ENCODE results near the gene TMEM178B. TPM values are rescaled to one million over a fixed set of nuclear protein-coding genes. Genes with fewer than 3 reads are reported as not detected.
A peak's percentile ranks its signal among the peaks of the same experiment; 100 is the strongest.

The TMEM178B gene
- total RNA-seq, 3 donors from 2014 or later (not counting 1 experiment from before 2014, with no cell fraction given): not detected

DNA sequence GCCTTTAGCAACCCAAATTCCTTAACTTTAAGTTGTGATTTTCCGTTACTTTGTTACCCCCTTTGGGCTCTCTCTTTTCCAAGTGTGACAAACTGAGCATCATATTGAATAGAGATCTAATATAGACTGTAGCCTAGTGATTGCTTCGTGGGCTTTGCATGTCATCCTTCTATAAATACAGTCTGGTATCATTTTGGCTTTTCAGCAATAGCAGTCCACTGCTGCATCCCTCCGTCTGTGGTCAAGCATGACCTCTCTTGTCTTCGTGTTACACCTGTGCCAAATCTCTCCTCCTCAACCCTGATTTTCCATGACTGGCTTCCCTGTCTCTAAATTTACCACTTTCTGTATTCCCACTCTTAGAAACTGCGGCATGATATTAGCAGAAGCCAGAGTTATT lies 423.5 kb downstream of the TMEM178B start:
- no peaks in the 10 kb centered on the region for H3K4me1 ChIP-seq (ENCODE audit: control insufficient read depth, insufficient read depth, low read length)
- intact Hi-C loops (cut with micrococcal nuclease): no loop called here
- no peaks in the 10 kb centered on the region for H3K36me3 ChIP-seq (ENCODE audit: control insufficient read depth, insufficient read depth, low read length)
- no peak overlapping the region for H3K4me3 Mint-ChIP-seq
- peaks cover 7% of the 10 kb centered on the region for H3K27me3 ChIP-seq (ENCODE audit: control insufficient read depth, insufficient read depth, low read length)
- peaks cover 29 to 56% of the 10 kb centered on the region in 2 donors for H3K27me3 Mint-ChIP-seq (ENCODE audit: low read depth in 2 of 2)
- no peaks in the 10 kb centered on the region for H3K4me1 Mint-ChIP-seq
- H3K27ac Mint-ChIP-seq: no peak overlapping the region
- H3K9me3 Mint-ChIP-seq: no peaks in the 10 kb centered on the region
- H3K36me3 Mint-ChIP-seq: no peaks in the 10 kb centered on the region
- H3K9me3 ChIP-seq (ENCODE audit: control insufficient read depth, insufficient read depth, low read length): no peaks in the 10 kb centered on the region
- ATAC-seq: no peak
- H3K27ac ChIP-seq (ENCODE audit: low read length): no peak overlapping the region
- DNase-seq: no peak
- TF ChIP-seq, protein P1, sequence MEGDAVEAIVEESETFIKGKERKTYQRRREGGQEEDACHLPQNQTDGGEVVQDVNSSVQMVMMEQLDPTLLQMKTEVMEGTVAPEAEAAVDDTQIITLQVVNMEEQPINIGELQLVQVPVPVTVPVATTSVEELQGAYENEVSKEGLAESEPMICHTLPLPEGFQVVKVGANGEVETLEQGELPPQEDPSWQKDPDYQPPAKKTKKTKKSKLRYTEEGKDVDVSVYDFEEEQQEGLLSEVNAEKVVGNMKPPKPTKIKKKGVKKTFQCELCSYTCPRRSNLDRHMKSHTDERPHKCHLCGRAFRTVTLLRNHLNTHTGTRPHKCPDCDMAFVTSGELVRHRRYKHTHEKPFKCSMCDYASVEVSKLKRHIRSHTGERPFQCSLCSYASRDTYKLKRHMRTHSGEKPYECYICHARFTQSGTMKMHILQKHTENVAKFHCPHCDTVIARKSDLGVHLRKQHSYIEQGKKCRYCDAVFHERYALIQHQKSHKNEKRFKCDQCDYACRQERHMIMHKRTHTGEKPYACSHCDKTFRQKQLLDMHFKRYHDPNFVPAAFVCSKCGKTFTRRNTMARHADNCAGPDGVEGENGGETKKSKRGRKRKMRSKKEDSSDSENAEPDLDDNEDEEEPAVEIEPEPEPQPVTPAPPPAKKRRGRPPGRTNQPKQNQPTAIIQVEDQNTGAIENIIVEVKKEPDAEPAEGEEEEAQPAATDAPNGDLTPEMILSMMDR (IDR thresholded peaks at IDR 0.05): no peak
- H3K4me3 ChIP-seq (ENCODE audit: low read length): no peak overlapping the region
- WGBS (ENCODE audit: insufficient coverage): 82% methylated on average over 5 of the region's 5 CpGs

DNA sequence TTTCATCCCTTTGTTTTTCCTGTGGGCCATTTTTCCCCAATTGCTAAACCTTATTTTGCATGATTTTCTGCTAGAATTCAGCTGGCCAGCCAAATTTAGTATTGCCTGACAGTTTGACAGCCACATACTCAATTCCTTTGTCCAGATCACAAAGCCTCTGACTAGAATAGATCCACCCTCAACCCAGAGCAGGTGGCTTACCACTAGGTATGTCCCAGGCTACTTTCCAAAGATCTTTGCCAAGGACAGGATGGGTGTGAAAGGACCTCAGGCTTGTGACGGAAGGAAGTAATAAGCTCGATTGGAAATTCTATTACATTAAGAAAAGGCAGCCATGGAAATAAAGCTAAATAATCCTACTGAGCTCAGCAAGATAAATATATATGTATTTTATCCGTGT lies 426.7 kb downstream of the TMEM178B start:
- intact Hi-C loops (cut with micrococcal nuclease): no loop called here
- peaks cover 24 to 46% of the 10 kb centered on the region in 2 donors for H3K27me3 Mint-ChIP-seq (ENCODE audit: low read depth in 2 of 2)

DNA sequence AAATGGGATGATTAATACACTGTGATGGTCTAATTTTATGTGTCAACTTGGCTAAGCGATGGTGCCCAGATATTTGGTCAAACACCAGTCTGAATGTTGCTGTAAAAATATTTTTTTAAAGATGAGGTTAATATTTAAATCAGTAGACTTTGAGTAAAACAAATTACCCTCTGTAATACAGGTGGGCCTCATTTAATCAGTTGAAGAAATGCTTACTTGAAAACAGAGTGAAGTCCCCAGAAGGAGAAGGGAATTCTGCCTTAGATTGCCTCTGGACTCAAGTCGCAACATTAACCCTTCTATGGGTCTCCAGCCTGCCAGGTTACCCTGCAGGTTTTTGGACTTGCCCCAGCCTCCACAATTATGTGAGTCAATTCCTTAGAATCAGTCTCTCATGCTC lies 427.6 kb downstream of the TMEM178B start:
- no peaks in the 10 kb centered on the region for H3K4me1 ChIP-seq (ENCODE audit: control insufficient read depth, insufficient read depth, low read length)
- Mint-ChIP-seq H3K4me1 (no peaks in the 10 kb centered on the region), H3K9me3 (no peaks in the 10 kb centered on the region), H3K36me3 (no peaks in the 10 kb centered on the region), H3K27ac (no peak overlapping the region), H3K27me3 (ENCODE audit: low read depth in 2 of 2) (peaks cover 24 to 43% of the 10 kb centered on the region in 2 donors), H3K4me3 (no peak overlapping the region)
- DNase-seq (no peak), ATAC-seq (no peak)
- WGBS (ENCODE audit: insufficient coverage): 60% methylated on average over 1 of the region's 2 CpGs
- TF ChIP-seq, protein P1 (IDR thresholded peaks at IDR 0.05): no peak
- peaks cover 7% of the 10 kb centered on the region for H3K27me3 ChIP-seq (ENCODE audit: control insufficient read depth, insufficient read depth, low read length)
- intact Hi-C loops (cut with micrococcal nuclease): no loop called here
- H3K9me3 ChIP-seq (ENCODE audit: control insufficient read depth, insufficient read depth, low read length): no peaks in the 10 kb centered on the region
- H3K36me3 ChIP-seq (ENCODE audit: control insufficient read depth, insufficient read depth, low read length): no peaks in the 10 kb centered on the region
- no peak overlapping the region for H3K4me3 ChIP-seq (ENCODE audit: low read length)
- no peak overlapping the region for H3K27ac ChIP-seq (ENCODE audit: low read length)

More for the DNA sequence above, 426.7 kb downstream of the TMEM178B start:
- no peak for DNase-seq
- TF ChIP-seq, protein P1 (IDR thresholded peaks at IDR 0.05): no peak
- Histone ChIP-seq H3K4me1 (ENCODE audit: control insufficient read depth, insufficient read depth, low read length) (no peaks in the 10 kb centered on the region), H3K27me3 (ENCODE audit: control insufficient read depth, insufficient read depth, low read length) (peaks cover 7% of the 10 kb centered on the region), H3K27ac (ENCODE audit: low read length) (no peak overlapping the region), H3K9me3 (ENCODE audit: control insufficient read depth, insufficient read depth, low read length) (no peaks in the 10 kb centered on the region), H3K4me3 (ENCODE audit: low read length) (no peak overlapping the region), H3K36me3 (ENCODE audit: control insufficient read depth, insufficient read depth, low read length) (no peaks in the 10 kb centered on the region)
- H3K9me3 Mint-ChIP-seq: no peaks in the 10 kb centered on the region
- 58% methylated on average over 2 of the region's 3 CpGs for WGBS (ENCODE audit: insufficient coverage)
- no peaks in the 10 kb centered on the region for H3K4me1 Mint-ChIP-seq
- no peak overlapping the region for H3K27ac Mint-ChIP-seq
- ATAC-seq: no peak
- no peaks in the 10 kb centered on the region for H3K36me3 Mint-ChIP-seq
- no peak overlapping the region for H3K4me3 Mint-ChIP-seq

DNA sequence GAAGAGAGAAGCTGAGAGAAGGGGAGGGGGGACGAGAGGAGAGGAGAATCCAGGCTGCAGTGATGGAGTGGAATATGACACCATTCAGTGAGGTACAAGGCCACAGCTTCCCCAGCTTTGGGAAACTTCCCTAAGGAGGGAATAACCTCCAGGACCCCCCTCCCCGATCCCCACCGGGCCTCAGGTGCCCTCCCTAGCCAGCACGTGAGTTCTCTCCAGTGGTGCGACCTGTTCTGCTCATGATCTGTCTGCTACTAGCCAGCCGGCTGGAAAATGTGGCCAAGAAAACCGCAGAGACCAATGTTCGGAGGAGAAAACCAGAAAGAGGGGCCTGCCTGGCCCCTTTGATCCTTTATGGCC lies 437.4 kb downstream of the TMEM178B start:
- DNase-seq (no peak), ATAC-seq (no peak)
- TF ChIP-seq, protein P1 (IDR thresholded peaks at IDR 0.05): no peak
- Mint-ChIP-seq H3K27ac (no peak overlapping the region), H3K27me3 (ENCODE audit: low read depth in 2 of 2) (peaks cover 49 to 67% of the 10 kb centered on the region in 2 donors), H3K4me1 (peaks cover 13 to 18% of the 10 kb centered on the region in 2 donors), H3K4me3 (peak overlapping the region; percentile 55), H3K36me3 (no peaks in the 10 kb centered on the region), H3K9me3 (peaks cover 2 to 3% of the 10 kb centered on the region in 2 donors)
- intact Hi-C loops (cut with micrococcal nuclease): no loop called here
- WGBS (ENCODE audit: insufficient coverage): 2% methylated on average over 7 of the region's 8 CpGs
- Histone ChIP-seq H3K4me1 (ENCODE audit: control insufficient read depth, insufficient read depth, low read length) (peaks cover 9% of the 10 kb centered on the region), H3K4me3 (ENCODE audit: low read length) (no peak overlapping the region), H3K27ac (ENCODE audit: low read length) (no peak overlapping the region), H3K9me3 (ENCODE audit: control insufficient read depth, insufficient read depth, low read length) (no peaks in the 10 kb centered on the region), H3K36me3 (ENCODE audit: control insufficient read depth, insufficient read depth, low read length) (no peaks in the 10 kb centered on the region), H3K27me3 (ENCODE audit: control insufficient read depth, insufficient read depth, low read length) (peaks cover 24% of the 10 kb centered on the region)

Data from natural killer cell (primary cell).